Tibial artery (tissue), 4 donors: Measurements from ENCODE around the gene ITGAL.
A peak's percentile ranks its signal among the peaks of the same experiment; 100 is the strongest.

Experiments used
- DNase-seq, 2 donors: peaks; one replicate each; pipeline ENCODE4 v3.0.0-alpha.2; 2019
- H3K27ac ChIP-seq, 2 donors: fragments of 200-600 bp; sonication (generic) in 1 of 2; 1 replicate in 1 of 2; 2 replicates in 1 of 2; pipeline ENCODE4 v1.5.1; 2018 to 2019; ENCODE audit warnings: mild to moderate bottlenecking in 1 of 2
- H3K27me3 ChIP-seq, 2 donors: fragments of 200-600 bp; sonication (generic) in 1 of 2; one replicate each; pipeline versions ENCODE4 v1.5.1 to v1.6.0; 2016 to 2019
- H3K36me3 ChIP-seq, 3 donors: fragments of 200-600 bp; sonication (generic) in 2 of 3; one replicate each; pipeline ENCODE4 v1.5.1; 2016 to 2019; ENCODE audit warnings: mild to moderate bottlenecking in 2 of 3
- H3K4me1 ChIP-seq, 4 donors: fragments of 200-600 bp; sonication (generic) in 2 of 4; 1 replicate in 3 of 4; 2 replicates in 1 of 4; pipeline ENCODE4 v1.5.1; 2016 to 2019
- H3K4me3 ChIP-seq, 2 donors: fragments of 200-600 bp; sonication (generic) in 1 of 2; 1 replicate in 1 of 2; 2 replicates in 1 of 2; pipeline ENCODE4 v1.5.1; 2018 to 2019; ENCODE audit warnings: mild to moderate bottlenecking in 2 of 2
- H3K9me3 ChIP-seq, 3 donors: fragments of 200-600 bp; sonication (generic) in 1 of 3; one replicate each; pipeline ENCODE4 v1.5.1; 2016 to 2019
- intact Hi-C: fragments of 100-400 bp; cut with DNase I; formaldehyde crosslinking; loops from one replicate; pipeline ENCODE4 v1.15.0; 2023; ENCODE audit warnings: low total_unique reads
- TF ChIP-seq, protein P1 (sequence below), 2 experiments: fragments of 200-600 bp in 1 of 2; fragments of 450-650 bp in 1 of 2; IDR thresholded peaks; one replicate each; pipeline ENCODE4 v1.5.1; 2017 to 2019; ENCODE audit warnings: antibody characterized with exemption in 2 of 2, mild to moderate bottlenecking in 1 of 2, moderate library complexity in 1 of 2

Gene ITGAL

DNA sequence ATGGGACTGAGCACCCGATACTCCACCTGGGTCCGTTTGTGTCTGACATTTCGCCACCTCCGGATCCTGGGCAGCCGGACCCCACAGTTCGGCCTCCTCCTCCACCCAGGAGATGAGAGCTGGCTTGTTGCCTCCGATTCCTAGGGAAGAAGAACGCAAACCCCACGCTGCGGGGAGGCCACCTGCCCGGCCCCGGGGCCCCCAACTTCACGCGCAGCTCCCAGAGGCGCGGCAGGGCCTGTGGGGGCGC, 85.1 kb downstream of the ITGAL start:
- H3K36me3 ChIP-seq: peaks cover 19 to 39% (median 25%) of the 10 kb centered on the region in 3 donors
- no peaks in the 10 kb centered on the region for H3K27me3 ChIP-seq
- peak overlapping the region; percentile 85 to 93 for H3K4me3 ChIP-seq
- peak overlapping the region; percentile 93 to 96 for H3K27ac ChIP-seq
- peaks cover 0 to 29% (median 20%) of the 10 kb centered on the region in 4 donors for H3K4me1 ChIP-seq
- no peak for DNase-seq
- no peaks in the 10 kb centered on the region for H3K9me3 ChIP-seq
- TF ChIP-seq, protein P1, sequence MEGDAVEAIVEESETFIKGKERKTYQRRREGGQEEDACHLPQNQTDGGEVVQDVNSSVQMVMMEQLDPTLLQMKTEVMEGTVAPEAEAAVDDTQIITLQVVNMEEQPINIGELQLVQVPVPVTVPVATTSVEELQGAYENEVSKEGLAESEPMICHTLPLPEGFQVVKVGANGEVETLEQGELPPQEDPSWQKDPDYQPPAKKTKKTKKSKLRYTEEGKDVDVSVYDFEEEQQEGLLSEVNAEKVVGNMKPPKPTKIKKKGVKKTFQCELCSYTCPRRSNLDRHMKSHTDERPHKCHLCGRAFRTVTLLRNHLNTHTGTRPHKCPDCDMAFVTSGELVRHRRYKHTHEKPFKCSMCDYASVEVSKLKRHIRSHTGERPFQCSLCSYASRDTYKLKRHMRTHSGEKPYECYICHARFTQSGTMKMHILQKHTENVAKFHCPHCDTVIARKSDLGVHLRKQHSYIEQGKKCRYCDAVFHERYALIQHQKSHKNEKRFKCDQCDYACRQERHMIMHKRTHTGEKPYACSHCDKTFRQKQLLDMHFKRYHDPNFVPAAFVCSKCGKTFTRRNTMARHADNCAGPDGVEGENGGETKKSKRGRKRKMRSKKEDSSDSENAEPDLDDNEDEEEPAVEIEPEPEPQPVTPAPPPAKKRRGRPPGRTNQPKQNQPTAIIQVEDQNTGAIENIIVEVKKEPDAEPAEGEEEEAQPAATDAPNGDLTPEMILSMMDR (IDR thresholded peaks at IDR 0.05): no peak
- intact Hi-C loops: no loop called here

DNA sequence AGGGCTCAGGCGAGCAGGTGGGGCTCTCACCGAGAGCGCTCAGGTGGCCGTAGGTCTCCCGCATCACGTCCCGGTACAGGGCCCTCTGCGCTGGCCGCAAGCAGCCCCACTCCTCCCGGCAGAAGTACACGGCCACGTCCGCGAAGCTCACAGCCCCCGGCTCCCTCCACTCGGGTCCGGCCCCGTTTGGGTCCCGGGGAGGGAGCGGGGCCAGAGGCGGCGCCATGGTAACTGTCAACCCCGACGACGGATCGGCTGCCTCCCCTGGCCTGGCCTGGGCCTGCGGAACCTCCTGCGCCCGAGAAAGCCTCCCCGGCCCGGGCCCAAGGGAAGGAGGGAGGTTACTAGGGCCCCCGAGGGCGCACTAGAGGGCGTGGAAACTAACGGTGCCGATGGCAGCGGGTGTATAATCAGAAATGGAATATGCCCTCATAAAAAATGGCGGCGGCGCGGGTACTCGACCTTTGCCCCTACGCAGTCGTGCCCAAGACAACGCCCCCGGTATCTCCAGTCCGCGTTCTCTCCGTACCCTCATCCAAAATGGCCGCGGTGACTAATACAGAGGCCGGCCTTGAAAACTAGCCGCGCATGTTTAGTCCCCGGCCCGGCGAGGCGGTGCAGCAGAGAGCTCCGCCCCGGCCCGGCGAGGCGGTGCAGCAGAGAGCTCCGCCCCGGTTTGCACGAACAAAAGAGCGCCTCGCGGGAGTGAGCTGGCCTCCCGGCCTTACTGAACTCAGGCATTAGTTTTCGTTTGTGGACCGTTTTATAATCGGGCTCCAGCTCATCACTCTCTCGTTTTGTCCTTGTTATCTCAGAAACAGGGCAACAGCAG, 85.6 kb downstream of the ITGAL start, which contains the start of gene ZNF764:
ZNF764 (minus strand) TSS at position 418 of the 832 bp plus-strand sequence; CDS start at position 226, 192 bp downstream.
- H3K36me3 ChIP-seq: peaks cover 19 to 33% (median 25%) of the 10 kb centered on the region in 3 donors
- peak within 1 kb of the TSS; percentile 85 to 93 for H3K4me3 ChIP-seq
- TF ChIP-seq, protein P1 (IDR thresholded peaks at IDR 0.05): no peak
- no peaks in the 10 kb centered on the region for H3K27me3 ChIP-seq
- H3K4me1 ChIP-seq: peaks cover 0 to 29% (median 20%) of the 10 kb centered on the region in 4 donors
- H3K9me3 ChIP-seq: no peaks in the 10 kb centered on the region
- intact Hi-C loops: no loop called here
- peak; percentile 99 for DNase-seq
- peak within 1 kb of the TSS; percentile 93 to 96 for H3K27ac ChIP-seq

DNA sequence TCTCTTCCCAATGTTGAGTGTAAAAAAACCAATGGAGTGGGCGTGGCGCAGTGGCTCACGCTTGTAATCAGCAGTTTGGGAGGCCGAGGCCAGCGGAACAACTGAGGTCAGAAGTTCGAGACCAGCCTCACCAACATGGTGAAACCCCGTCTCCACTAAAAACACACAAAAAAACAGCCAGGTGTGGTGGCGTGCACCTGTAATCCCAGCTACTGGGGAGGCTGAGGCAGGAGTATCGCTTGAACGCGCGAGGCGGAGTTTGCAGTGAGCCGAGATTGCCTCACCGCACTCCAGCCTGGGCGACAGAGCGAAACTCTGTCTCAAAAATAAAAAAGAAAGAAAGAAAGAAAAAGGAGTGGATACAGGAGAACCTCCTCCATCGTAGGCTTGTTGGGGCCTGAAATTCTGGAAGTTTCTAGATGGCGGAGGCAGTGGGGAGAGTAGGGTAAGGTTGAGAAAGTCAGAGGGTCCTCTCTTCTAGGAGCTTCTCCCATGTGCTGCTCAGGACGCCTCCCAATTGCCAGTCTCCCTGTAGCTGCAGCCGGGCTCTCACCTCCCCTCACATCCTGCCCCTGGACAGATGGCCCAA, 86.3 kb downstream of the ITGAL start:
- Histone ChIP-seq H3K36me3 (peaks cover 16 to 26% (median 23%) of the 10 kb centered on the region in 3 donors), H3K27me3 (no peaks in the 10 kb centered on the region), H3K9me3 (no peaks in the 10 kb centered on the region), H3K4me3 (peak overlapping the region; percentile 29 to 93), H3K27ac (peak overlapping the region; percentile 47 to 96), H3K4me1 (peaks cover 0 to 29% (median 20%) of the 10 kb centered on the region in 4 donors)
- TF ChIP-seq, protein P1 (IDR thresholded peaks at IDR 0.05): no peak
- intact Hi-C loops: no loop called here
- DNase-seq: no peak

DNA sequence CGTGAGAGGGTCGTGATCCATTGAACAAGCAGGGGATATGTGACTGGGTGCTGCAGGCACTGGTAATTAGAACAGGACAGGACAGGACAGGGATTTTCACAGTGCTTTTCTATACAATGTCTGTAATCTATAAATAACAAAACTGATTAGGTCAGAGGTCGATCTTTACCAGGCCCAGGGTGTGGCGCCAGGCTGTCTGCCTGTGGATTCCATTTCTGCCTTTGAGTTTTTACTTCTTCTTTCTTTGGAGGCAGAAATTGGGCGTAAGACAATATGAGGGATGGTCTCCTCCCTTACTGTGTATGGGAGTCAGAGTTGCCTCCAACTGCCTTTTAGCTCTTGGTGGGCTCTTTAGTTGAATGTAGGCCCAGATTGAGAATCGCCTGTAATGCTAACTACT, 87.1 kb downstream of the ITGAL start:
- TF ChIP-seq, protein P1 (IDR thresholded peaks at IDR 0.05): no peak
- no peak for DNase-seq
- intact Hi-C loops: no loop called here
- peaks cover 11 to 18% (median 15%) of the 10 kb centered on the region in 3 donors for H3K36me3 ChIP-seq
- H3K27me3 ChIP-seq: no peaks in the 10 kb centered on the region
- no peak overlapping the region for H3K27ac ChIP-seq
- H3K9me3 ChIP-seq: no peaks in the 10 kb centered on the region
- peaks cover 0 to 29% (median 20%) of the 10 kb centered on the region in 4 donors for H3K4me1 ChIP-seq
- H3K4me3 ChIP-seq: no peak overlapping the region

DNA sequence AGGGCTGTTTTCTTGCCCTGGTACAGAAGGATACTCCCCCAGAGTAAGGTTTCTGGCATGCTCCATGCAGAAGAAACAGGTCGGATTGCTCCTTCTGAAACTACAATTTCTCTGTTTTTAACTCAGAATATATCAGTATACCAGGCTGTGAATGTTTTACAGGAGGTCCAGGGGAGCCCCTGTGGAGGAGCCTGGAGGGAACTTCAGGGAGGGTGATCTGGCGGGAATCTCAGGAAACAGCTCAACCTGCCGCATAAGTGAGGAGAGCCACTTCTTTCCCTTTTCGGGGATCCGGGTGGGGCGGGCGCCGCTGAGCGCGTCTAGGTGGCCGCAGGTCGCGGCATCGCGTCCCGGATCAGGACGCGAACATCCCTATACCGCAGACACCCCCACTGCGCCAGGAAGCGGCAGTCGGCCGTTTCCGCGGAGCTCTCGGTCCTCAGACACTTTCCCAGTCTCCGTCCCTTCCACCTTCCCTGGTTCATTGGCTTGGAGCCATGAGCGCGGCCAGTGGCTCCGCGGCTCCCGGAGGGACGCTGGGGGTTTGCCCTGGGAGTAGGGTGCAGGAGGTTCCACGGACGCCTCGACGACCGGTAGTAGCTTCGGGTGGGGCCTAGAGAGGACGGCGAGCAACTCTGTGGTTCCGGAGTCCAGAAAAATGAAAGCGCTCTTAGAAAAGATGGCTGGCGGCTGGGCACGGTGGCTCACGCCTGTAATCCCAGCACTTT, 88.7 kb downstream of the ITGAL start:
- intact Hi-C loops: no loop called here
- no peak for DNase-seq

More for the DNA sequence above, 88.7 kb downstream of the ITGAL start:
- H3K36me3 ChIP-seq: peaks cover 0 to 2% (median 0%) of the 10 kb centered on the region in 3 donors
- peaks cover 0 to 26% (median 18%) of the 10 kb centered on the region in 4 donors for H3K4me1 ChIP-seq
- peak overlapping the region; percentile 45 to 46 for H3K4me3 ChIP-seq
- H3K27ac ChIP-seq: peak overlapping the region in 1 of 2 donors; percentile 60
- TF ChIP-seq, protein P1 (IDR thresholded peaks at IDR 0.05): no peak
- H3K9me3 ChIP-seq: no peaks in the 10 kb centered on the region
- no peaks in the 10 kb centered on the region for H3K27me3 ChIP-seq
